IMR-90 (cell line): Measurements from ENCODE around the gene CADM4.

Experiments
- CTCF ChIP-seq: conservative IDR thresholded peaks from 2 replicates; pipeline ENCODE4 v1.5.1; 2012; ENCODE audit warnings: mild to moderate bottlenecking, low read depth, low read length, improper control_type of control experiment
- MAZ ChIP-seq: IDR thresholded peaks from 2 replicates; pipeline ENCODE4 v1.6.1; 2012; ENCODE audit warnings: low read depth, mild to moderate bottlenecking, low read length, improper control_type of control experiment, moderate library complexity, borderline replicate concordance
- MXI1 ChIP-seq: IDR thresholded peaks from 2 replicates; pipeline ENCODE4 v1.6.1; 2012; ENCODE audit warnings: low read depth, mild to moderate bottlenecking, low read length, moderate library complexity, borderline replicate concordance
- POLR2A ChIP-seq: IDR thresholded peaks from 2 replicates; pipeline ENCODE4 v1.6.1; 2012; ENCODE audit warnings: mild to moderate bottlenecking, low read depth, low read length
- RCOR1 ChIP-seq: IDR thresholded peaks from 2 replicates; pipeline ENCODE4 v1.6.1; 2012; ENCODE audit warnings: mild to moderate bottlenecking, low read length, improper control_type of control experiment; ENCODE audit not compliant: insufficient replicate concordance

GRCh38 chr19:43607238-43608205, 32.1 kb downstream of the CADM4 start:
- TF ChIP-seq MAZ: no peak
- no peak for TF ChIP-seq CTCF
- TF ChIP-seq RCOR1: no peak
- TF ChIP-seq MXI1: no peak
- TF ChIP-seq POLR2A: no peak
